Hepatocyte (in vitro differentiated cells): Measurements from ENCODE around the gene C1R. TPM values are rescaled to one million over a fixed set of nuclear protein-coding genes. Genes with fewer than 3 reads are reported as not detected.

Source experiments
- DNase-seq: peaks from one replicate; pipeline ENCODE4 v3.0.0-alpha.2; 2016; ENCODE audit warnings: low spot score
- H2AFZ ChIP-seq: fragments of 200-600 bp; sonication (generic); 2 replicates; pipeline ENCODE4 v1.6.0; 2016; ENCODE audit warnings: antibody characterized with exemption, mild to moderate bottlenecking
- H3K27ac ChIP-seq: fragments of 200-600 bp; sonication (generic); 2 replicates; pipeline ENCODE4 v1.5.1; 2016; ENCODE audit warnings: mild to moderate bottlenecking
- H3K27me3 ChIP-seq: fragments of 200-600 bp; sonication (generic); 2 replicates; pipeline ENCODE4 v1.6.1; 2016
- H3K36me3 ChIP-seq: fragments of 200-600 bp; sonication (generic); replicated peaks from 2 replicates; pipeline ENCODE4 v1.5.1; 2016; ENCODE audit warnings: low read depth; ENCODE audit not compliant: insufficient read depth
- H3K4me1 ChIP-seq: fragments of 200-600 bp; sonication (generic); 2 replicates; pipeline ENCODE4 v1.5.1; 2016; ENCODE audit warnings: mild to moderate bottlenecking, moderate library complexity; ENCODE audit not compliant: insufficient read depth
- H3K4me2 ChIP-seq: fragments of 200-600 bp; sonication (generic); 2 replicates; pipeline ENCODE4 v1.6.0; 2016
- H3K4me3 ChIP-seq: fragments of 200-600 bp; sonication (generic); 2 replicates; pipeline ENCODE4 v1.5.1; 2016; ENCODE audit warnings: mild to moderate bottlenecking
- H3K79me2 ChIP-seq: fragments of 200-600 bp; sonication (generic); 2 replicates; pipeline ENCODE4 v1.6.0; 2017; ENCODE audit warnings: mild to moderate bottlenecking
- H3K9me2 ChIP-seq: fragments of 200-600 bp; sonication (generic); replicated peaks from 2 replicates; pipeline ENCODE4 v1.6.0; 2017; ENCODE audit warnings: mild to moderate bottlenecking; ENCODE audit not compliant: insufficient read depth
- H3K9me3 ChIP-seq: fragments of 200-600 bp; sonication (generic); 2 replicates; pipeline ENCODE4 v1.5.1; 2016; ENCODE audit warnings: low read depth, mild to moderate bottlenecking
- H4K20me1 ChIP-seq: fragments of 200-600 bp; sonication (generic); 2 replicates; pipeline ENCODE4 v1.6.0; 2016; ENCODE audit warnings: mild to moderate bottlenecking; ENCODE audit not compliant: insufficient read depth, poor library complexity, severe bottlenecking
- CTCF ChIP-seq: fragments of 200-600 bp; sonication (generic); IDR thresholded peaks from 2 replicates; pipeline ENCODE4 v1.5.1; 2016; ENCODE audit warnings: antibody characterized with exemption, mild to moderate bottlenecking; ENCODE audit not compliant: poor library complexity
- EZH2 ChIP-seq: fragments of 200-600 bp; sonication (generic); IDR thresholded peaks from 2 replicates; pipeline ENCODE4 v1.6.1; 2016; ENCODE audit warnings: antibody characterized with exemption, mild to moderate bottlenecking, borderline replicate concordance
- EZH2phosphoT487 ChIP-seq: fragments of 200-600 bp; sonication (generic); IDR thresholded peaks from one replicate; pipeline ENCODE4 v1.6.1; 2018; ENCODE audit warnings: antibody characterized with exemption, mild to moderate bottlenecking, low read depth, moderate library complexity; ENCODE audit not compliant: unreplicated experiment, severe bottlenecking
- WGBS: methylation state at CpG from one replicate; pipeline ENCODE4 v1.1.6; 2016; ENCODE audit warnings: low lambda C conversion rate; ENCODE audit errors: missing lambda C conversion rate; 5-methylcytosine and 5-hydroxymethylcytosine counted together
- polyA plus RNA-seq: library from polyadenylated mRNA; unstranded; fragments of >200 nt; fragmentation: Nextera tagmentation; extraction: Ambion mirVana; gene quantifications from 2 replicates; pipeline ENCODE4 v1.2.1, GENCODE V29; 2016
- total RNA-seq: library from RNA; depleted of rRNA; stranded (reverse); fragments of >200 nt; gene quantifications from 2 replicates; pipeline ENCODE4 v1.2.3, GENCODE V29; 2014

Gene C1R
- total and polyA plus RNA-seq, 2 experiments from 2014 or later = 80.1 to 89.6 TPM

- Histone ChIP-seq H3K4me1 (no peaks in the 10 kb centered on the region), H3K4me3 (no peak overlapping the region), H3K9me3 (no peaks in the 10 kb centered on the region), H3K79me2 (peaks cover 27% of the 10 kb centered on the region), H2AFZ (no peak overlapping the region), H3K4me2 (no peak overlapping the region), H3K36me3 (no peaks in the 10 kb centered on the region), H3K27me3 (no peaks in the 10 kb centered on the region), H4K20me1 (no peaks in the 10 kb centered on the region), H3K27ac (no peak overlapping the region), H3K9me2 (no peaks in the 10 kb centered on the region)
- no peak for DNase-seq
- TF ChIP-seq EZH2phosphoT487 (no peak), CTCF (no peak), EZH2 (no peak)
- 96% methylated on average over 3 of the region's 4 CpGs for WGBS
These were observed 8.9 kb upstream of the C1R start for GRCh38 chr12:7101047-7101693.

GRCh38 chr12:7100239-7100638 lies 8.0 kb upstream of the C1R start:
- Histone ChIP-seq H2AFZ (no peak overlapping the region), H3K4me3 (no peak overlapping the region), H3K9me2 (no peaks in the 10 kb centered on the region), H3K79me2 (peaks cover 18% of the 10 kb centered on the region), H4K20me1 (no peaks in the 10 kb centered on the region), H3K4me2 (no peak overlapping the region), H3K9me3 (no peaks in the 10 kb centered on the region), H3K27ac (no peak overlapping the region), H3K27me3 (no peaks in the 10 kb centered on the region), H3K36me3 (no peaks in the 10 kb centered on the region), H3K4me1 (no peaks in the 10 kb centered on the region)
- 91% methylated on average over 4 of the region's 4 CpGs for WGBS
- no peak for DNase-seq
- TF ChIP-seq EZH2 = no peak
- TF ChIP-seq CTCF = no peak
- no peak for TF ChIP-seq EZH2phosphoT487

- no peak for DNase-seq
- Histone ChIP-seq H2AFZ (no peak overlapping the region), H3K9me2 (no peaks in the 10 kb centered on the region), H3K9me3 (no peaks in the 10 kb centered on the region), H3K79me2 (peaks cover 10% of the 10 kb centered on the region), H3K27ac (no peak overlapping the region), H3K36me3 (no peaks in the 10 kb centered on the region), H3K27me3 (no peaks in the 10 kb centered on the region), H3K4me1 (no peaks in the 10 kb centered on the region), H4K20me1 (no peaks in the 10 kb centered on the region), H3K4me2 (no peak overlapping the region), H3K4me3 (no peak overlapping the region)
- no peak for TF ChIP-seq CTCF
- no peak for TF ChIP-seq EZH2
- no peak for TF ChIP-seq EZH2phosphoT487
- WGBS = 93% methylated on average over 9 of the region's 9 CpGs
These were observed 7.2 kb upstream of the C1R start for GRCh38 chr12:7099290-7099996.
